ENCODE data around the gene FEM1C. TPM values are rescaled to one million over a fixed set of nuclear protein-coding genes. Genes with fewer than 3 reads are reported as not detected.

Gene FEM1C
- total RNA-seq, 1 donor from 2014 or later = 11.8 TPM

GRCh38 chr5:115584501-115584900, 39.9 kb upstream of the FEM1C start:
- DNase-seq (ENCODE audit: low read depth) (no peak), FAIRE-seq (no peak)
- no peak overlapping the region for H3K4me3 ChIP-seq (ENCODE audit: low read depth, low read length)
- H3K27me3 ChIP-seq (ENCODE audit: control insufficient read depth, insufficient read depth, low read length) = no peaks in the 10 kb centered on the region
- no peaks in the 10 kb centered on the region for H3K36me3 ChIP-seq (ENCODE audit: control insufficient read depth, insufficient read depth, low read length)
- TF ChIP-seq CTCF (IDR thresholded peaks at IDR 0.05; ENCODE audit: insufficient read depth, low read length, severe bottlenecking) = no peak

GRCh38 chr5:115583474-115583873, 38.9 kb upstream of the FEM1C start:
- DNase-seq (ENCODE audit: low read depth) (no peak), FAIRE-seq (no peak)
- H3K4me3 ChIP-seq (ENCODE audit: low read depth, low read length) = no peak overlapping the region
- no peaks in the 10 kb centered on the region for H3K27me3 ChIP-seq (ENCODE audit: control insufficient read depth, insufficient read depth, low read length)
- no peaks in the 10 kb centered on the region for H3K36me3 ChIP-seq (ENCODE audit: control insufficient read depth, insufficient read depth, low read length)
- TF ChIP-seq CTCF (IDR thresholded peaks at IDR 0.05; ENCODE audit: insufficient read depth, low read length, severe bottlenecking) = no peak

GRCh38 chr5:115580941-115581340, 36.4 kb upstream of the FEM1C start:
- FAIRE-seq = no peak
- H3K4me3 ChIP-seq (ENCODE audit: low read depth, low read length) = no peak overlapping the region
- no peaks in the 10 kb centered on the region for H3K27me3 ChIP-seq (ENCODE audit: control insufficient read depth, insufficient read depth, low read length)
- TF ChIP-seq CTCF (IDR thresholded peaks at IDR 0.05; ENCODE audit: insufficient read depth, low read length, severe bottlenecking) = no peak
- no peak for DNase-seq (ENCODE audit: low read depth)
- no peaks in the 10 kb centered on the region for H3K36me3 ChIP-seq (ENCODE audit: control insufficient read depth, insufficient read depth, low read length)

- no peak overlapping the region for H3K4me3 ChIP-seq (ENCODE audit: low read depth, low read length)
- DNase-seq (ENCODE audit: low read depth) = peak; percentile 64
- no peak for TF ChIP-seq CTCF (IDR thresholded peaks at IDR 0.05; ENCODE audit: insufficient read depth, low read length, severe bottlenecking)
- FAIRE-seq = no peak
- no peaks in the 10 kb centered on the region for H3K27me3 ChIP-seq (ENCODE audit: control insufficient read depth, insufficient read depth, low read length)
- H3K36me3 ChIP-seq (ENCODE audit: control insufficient read depth, insufficient read depth, low read length) = no peaks in the 10 kb centered on the region
These were observed 35.2 kb upstream of the FEM1C start for GRCh38 chr5:115579747-115580173.

GRCh38 chr5:115579216-115579615, 34.6 kb upstream of the FEM1C start:
- DNase-seq (ENCODE audit: low read depth) (no peak), FAIRE-seq (no peak)
- no peak for TF ChIP-seq CTCF (IDR thresholded peaks at IDR 0.05; ENCODE audit: insufficient read depth, low read length, severe bottlenecking)
- Histone ChIP-seq H3K36me3 (ENCODE audit: control insufficient read depth, insufficient read depth, low read length) (no peaks in the 10 kb centered on the region), H3K4me3 (ENCODE audit: low read depth, low read length) (no peak overlapping the region), H3K27me3 (ENCODE audit: control insufficient read depth, insufficient read depth, low read length) (no peaks in the 10 kb centered on the region)

- H3K36me3 ChIP-seq (ENCODE audit: control insufficient read depth, insufficient read depth, low read length) = no peaks in the 10 kb centered on the region
- FAIRE-seq (no peak), DNase-seq (ENCODE audit: low read depth) (no peak)
- no peak for TF ChIP-seq CTCF (IDR thresholded peaks at IDR 0.05; ENCODE audit: insufficient read depth, low read length, severe bottlenecking)
- H3K27me3 ChIP-seq (ENCODE audit: control insufficient read depth, insufficient read depth, low read length) = no peaks in the 10 kb centered on the region
- no peak overlapping the region for H3K4me3 ChIP-seq (ENCODE audit: low read depth, low read length)
These were observed 34.1 kb upstream of the FEM1C start for GRCh38 chr5:115578657-115579056.

All from bronchial epithelial cell (primary cell).